Activated CD8-positive, alpha-beta memory T cell treated with anti-CD3 and anti-CD28 coated beads, Interleukin-2, amount 10 ng/mL, durations not matched to agents 7 days and 5 days (primary cell): ENCODE measurements around the gene ATP10D. TPM values are rescaled to one million over a fixed set of nuclear protein-coding genes. Genes with fewer than 3 reads are reported as not detected.

Source experiments
- ATAC-seq: fragments of 150-1000 bp; cut with Tn5 transposase; one replicate; pipeline ENCODE4 v1.10.0; 2021; ENCODE audit warnings: moderate library complexity
- CTCF ChIA-PET: fragments of 350-600 bp; sonication (Branson Sonifier 250); formaldehyde crosslinking; loops from one replicate; lab custom pipeline; 2021; ENCODE audit warnings: antibody characterized with exemption; lab: Charles Lee
- DNase-seq: peaks from one replicate; pipeline ENCODE4 v3.0.0-alpha.2; 2020
- H3K27ac Mint-ChIP-seq: one replicate; pipeline ENCODE4 v1.8.0; 2021; ENCODE audit warnings: mild to moderate bottlenecking, mixed read lengths
- H3K27me3 Mint-ChIP-seq: one replicate; pipeline ENCODE4 v1.8.0; 2021; ENCODE audit warnings: mixed read lengths
- H3K36me3 Mint-ChIP-seq: one replicate; pipeline ENCODE4 v1.8.0; 2021; ENCODE audit warnings: mild to moderate bottlenecking, mixed read lengths
- H3K4me1 Mint-ChIP-seq: one replicate; pipeline ENCODE4 v1.8.0; 2021; ENCODE audit warnings: mixed read lengths
- H3K4me3 Mint-ChIP-seq: one replicate; pipeline ENCODE4 v1.8.0; 2021; ENCODE audit warnings: mild to moderate bottlenecking, moderate library complexity, mixed read lengths
- H3K9me3 Mint-ChIP-seq: one replicate; pipeline ENCODE4 v1.8.0; 2022; ENCODE audit warnings: low read depth, mixed read lengths
- total RNA-seq, 2 experiments: library from RNA; stranded (reverse); gene quantifications; one replicate each; pipeline ENCODE4 v1.2.3, GENCODE V29; 2021

ATP10D gene
- total RNA-seq, 2 experiments from 2014 or later = 18.9 to 25.9 TPM

DNA sequence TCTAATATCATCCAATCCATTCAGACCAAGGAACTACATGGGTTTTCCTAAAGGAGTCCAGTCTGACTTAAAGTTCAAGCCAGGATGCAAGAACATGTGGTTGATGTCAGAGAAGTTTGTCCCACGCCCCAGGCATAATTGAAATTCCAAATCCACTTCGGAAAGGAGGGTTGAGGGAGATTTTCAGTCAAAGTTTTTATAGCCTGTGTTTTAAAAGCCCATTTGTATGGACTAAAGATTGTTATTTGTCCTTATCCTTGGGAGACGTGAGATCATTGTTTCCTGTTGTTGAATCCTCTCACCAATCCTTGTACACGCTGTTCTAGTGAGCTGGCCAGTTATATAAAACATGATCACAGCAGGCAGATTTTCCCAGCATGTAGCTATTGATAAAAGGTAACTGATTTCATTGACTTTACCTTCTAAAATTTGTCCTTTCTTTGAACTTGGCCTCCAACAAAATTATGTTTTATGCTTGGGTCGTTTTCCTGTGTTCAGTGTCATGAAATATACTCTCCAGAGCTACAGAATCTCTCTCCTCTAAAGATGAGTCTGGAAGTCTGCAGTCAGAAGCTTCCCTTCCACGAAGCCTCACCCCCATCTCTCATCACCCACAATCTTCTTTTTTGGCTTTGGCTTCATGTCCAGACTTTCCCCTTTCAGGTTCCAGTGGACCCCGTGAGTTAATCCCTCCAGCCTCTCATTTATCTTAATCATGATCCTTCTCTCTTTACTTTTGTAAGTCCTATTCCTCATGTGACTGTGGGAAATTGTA is 92.9 kb downstream of the ATP10D start:
- Mint-ChIP-seq H3K4me1 (no peaks in the 10 kb centered on the region), H3K4me3 (no peak overlapping the region), H3K27ac (no peak overlapping the region), H3K27me3 (no peaks in the 10 kb centered on the region), H3K36me3 (peaks cover 34% of the 10 kb centered on the region), H3K9me3 (no peaks in the 10 kb centered on the region)
- DNase-seq (no peak), ATAC-seq (no peak)
- CTCF ChIA-PET = no interaction called here

DNA sequence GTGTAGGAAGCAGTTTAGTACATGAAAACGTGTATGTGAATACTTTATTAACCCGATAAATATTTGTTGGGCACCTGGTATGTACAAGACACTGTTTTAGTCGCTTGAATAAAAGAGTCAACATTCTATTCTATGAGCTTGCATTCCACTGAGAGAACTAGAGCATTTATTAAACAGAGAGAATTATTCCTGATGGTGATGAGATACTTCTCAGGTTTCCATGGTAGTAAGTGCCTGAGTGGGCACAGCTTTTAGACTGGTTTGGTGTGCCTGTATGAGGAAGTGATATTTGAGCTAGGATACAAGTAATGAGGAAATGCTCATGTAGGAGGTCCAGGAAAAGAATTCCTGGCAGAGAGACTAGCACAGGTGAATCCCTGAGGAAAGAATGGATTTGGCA is 94.2 kb downstream of the ATP10D start:
- CTCF ChIA-PET = no interaction called here

GRCh38 chr4:47590325-47590724 is 105.2 kb downstream of the ATP10D start:
- Mint-ChIP-seq H3K27ac (no peak overlapping the region), H3K4me1 (peaks cover 3% of the 10 kb centered on the region), H3K36me3 (peaks cover 29% of the 10 kb centered on the region), H3K9me3 (no peaks in the 10 kb centered on the region), H3K27me3 (no peaks in the 10 kb centered on the region), H3K4me3 (no peak overlapping the region)
- CTCF ChIA-PET = no interaction called here
- ATAC-seq = no peak
- no peak for DNase-seq

More for the DNA sequence above, 94.2 kb downstream of the ATP10D start:
- Mint-ChIP-seq H3K27ac (no peak overlapping the region), H3K27me3 (no peaks in the 10 kb centered on the region), H3K4me1 (no peaks in the 10 kb centered on the region), H3K36me3 (peaks cover 34% of the 10 kb centered on the region), H3K9me3 (no peaks in the 10 kb centered on the region), H3K4me3 (no peak overlapping the region)
- DNase-seq (no peak), ATAC-seq (no peak)

- Mint-ChIP-seq H3K36me3 (no peaks in the 10 kb centered on the region), H3K4me1 (no peaks in the 10 kb centered on the region), H3K4me3 (no peak overlapping the region), H3K27ac (no peak overlapping the region), H3K9me3 (no peaks in the 10 kb centered on the region), H3K27me3 (no peaks in the 10 kb centered on the region)
- ATAC-seq (no peak), DNase-seq (no peak)
- CTCF ChIA-PET = no interaction called here
These were observed 112.6 kb downstream of the ATP10D start for GRCh38 chr4:47597696-47598095.

DNA sequence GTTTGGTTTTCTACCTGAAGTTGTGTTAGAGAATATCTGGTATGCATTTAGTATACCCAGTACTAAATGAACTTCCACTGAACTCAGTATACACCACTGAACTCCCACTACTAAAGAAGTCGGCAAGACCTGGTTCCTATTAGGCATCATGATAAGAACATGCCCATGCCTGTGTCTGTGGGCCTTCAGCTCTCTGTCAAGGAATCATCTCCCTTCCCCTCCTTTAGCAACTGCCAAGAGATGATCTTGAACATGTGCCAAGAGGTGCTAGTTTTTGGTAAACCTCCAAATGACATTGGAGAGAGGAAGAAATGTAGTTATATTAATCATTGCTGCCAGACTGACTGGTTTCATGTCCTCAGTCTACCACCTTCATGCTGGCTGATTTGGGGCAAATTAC is 113.2 kb downstream of the ATP10D start:
- H3K36me3 Mint-ChIP-seq = no peaks in the 10 kb centered on the region
- no peaks in the 10 kb centered on the region for H3K9me3 Mint-ChIP-seq
- ATAC-seq (no peak), DNase-seq (no peak)
- no peak overlapping the region for H3K27ac Mint-ChIP-seq
- no peak overlapping the region for H3K4me3 Mint-ChIP-seq
- no peaks in the 10 kb centered on the region for H3K27me3 Mint-ChIP-seq
- no peaks in the 10 kb centered on the region for H3K4me1 Mint-ChIP-seq
- CTCF ChIA-PET = no interaction called here

- Mint-ChIP-seq H3K4me3 (no peak overlapping the region), H3K4me1 (no peaks in the 10 kb centered on the region), H3K27ac (no peak overlapping the region), H3K9me3 (no peaks in the 10 kb centered on the region), H3K27me3 (no peaks in the 10 kb centered on the region), H3K36me3 (no peaks in the 10 kb centered on the region)
- CTCF ChIA-PET = no interaction called here
- ATAC-seq (no peak), DNase-seq (no peak)
These were observed 113.8 kb downstream of the ATP10D start for GRCh38 chr4:47598896-47599295.

- H3K4me3 Mint-ChIP-seq = no peak overlapping the region
- H3K36me3 Mint-ChIP-seq = no peaks in the 10 kb centered on the region
- no peak for DNase-seq
- CTCF ChIA-PET = no interaction called here
- no peak overlapping the region for H3K27ac Mint-ChIP-seq
- ATAC-seq = no peak
- H3K4me1 Mint-ChIP-seq = no peaks in the 10 kb centered on the region
- H3K9me3 Mint-ChIP-seq = peaks cover 2% of the 10 kb centered on the region
- H3K27me3 Mint-ChIP-seq = peaks cover 8% of the 10 kb centered on the region
These were observed 121.4 kb downstream of the ATP10D start for GRCh38 chr4:47606482-47606881.

- CTCF ChIA-PET = no interaction called here
- DNase-seq (no peak), ATAC-seq (no peak)
- Mint-ChIP-seq H3K36me3 (no peaks in the 10 kb centered on the region), H3K27me3 (peaks cover 6% of the 10 kb centered on the region), H3K27ac (no peak overlapping the region), H3K4me3 (no peak overlapping the region), H3K4me1 (no peaks in the 10 kb centered on the region), H3K9me3 (peaks cover 4% of the 10 kb centered on the region)
These were observed 127.3 kb downstream of the ATP10D start for GRCh38 chr4:47612116-47613023.

- Mint-ChIP-seq H3K9me3 (peaks cover 4% of the 10 kb centered on the region), H3K4me3 (no peak overlapping the region), H3K27me3 (peaks cover 3% of the 10 kb centered on the region), H3K4me1 (no peaks in the 10 kb centered on the region), H3K27ac (no peak overlapping the region), H3K36me3 (no peaks in the 10 kb centered on the region)
- ATAC-seq (no peak), DNase-seq (no peak)
- CTCF ChIA-PET = no interaction called here
These were observed 130.3 kb downstream of the ATP10D start for GRCh38 chr4:47615385-47615784.

GRCh38 chr4:47617607-47618006 is 132.5 kb downstream of the ATP10D start:
- Mint-ChIP-seq H3K27me3 (no peaks in the 10 kb centered on the region), H3K27ac (no peak overlapping the region), H3K36me3 (no peaks in the 10 kb centered on the region), H3K4me1 (no peaks in the 10 kb centered on the region), H3K4me3 (no peak overlapping the region), H3K9me3 (peaks cover 3% of the 10 kb centered on the region)
- no peak for DNase-seq
- CTCF ChIA-PET = no interaction called here
- ATAC-seq = no peak

DNA sequence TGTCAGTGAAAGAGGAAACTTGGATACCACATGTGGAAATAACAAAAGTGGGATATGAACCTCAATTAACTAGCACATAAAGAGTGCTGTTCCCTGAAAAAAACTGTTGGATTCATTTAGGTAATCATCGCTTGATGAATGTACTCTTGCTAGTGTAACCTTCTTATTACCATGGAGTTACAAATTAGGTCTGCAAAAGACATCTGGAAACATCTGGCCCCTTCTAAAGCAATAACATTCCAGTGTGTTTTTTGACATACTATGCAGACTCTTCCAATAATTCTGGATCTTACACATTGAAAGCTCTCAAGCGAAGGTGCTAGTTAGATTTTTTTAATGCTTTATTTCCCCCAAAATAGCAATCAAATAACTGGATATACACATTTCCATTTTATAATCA is 134.6 kb downstream of the ATP10D start:
- Mint-ChIP-seq H3K36me3 (no peaks in the 10 kb centered on the region), H3K4me1 (no peaks in the 10 kb centered on the region), H3K27me3 (no peaks in the 10 kb centered on the region), H3K9me3 (no peaks in the 10 kb centered on the region), H3K4me3 (no peak overlapping the region), H3K27ac (no peak overlapping the region)
- no peak for ATAC-seq
- no peak for DNase-seq
- CTCF ChIA-PET = no interaction called here

DNA sequence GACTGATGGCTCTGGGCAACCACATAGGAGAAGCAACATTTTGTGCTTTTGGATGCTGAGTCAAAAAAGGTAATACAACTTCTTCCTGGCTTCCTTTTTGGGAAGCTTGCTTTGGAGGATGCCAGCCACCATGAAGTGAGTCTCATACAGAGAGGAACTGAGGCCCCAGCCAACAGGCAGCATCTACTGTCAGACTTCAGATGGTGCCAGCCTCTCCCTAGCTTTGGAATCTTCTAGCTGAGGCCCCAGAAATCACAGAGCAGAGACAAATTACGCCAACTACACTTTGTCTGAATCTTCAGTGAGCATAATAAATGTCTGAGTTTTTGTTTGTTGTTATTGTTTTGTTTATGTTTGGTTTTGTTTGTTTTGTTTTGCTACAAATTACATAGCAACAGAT is 136.1 kb downstream of the ATP10D start:
- no peaks in the 10 kb centered on the region for H3K4me1 Mint-ChIP-seq
- ATAC-seq (no peak), DNase-seq (no peak)
- H3K4me3 Mint-ChIP-seq = no peak overlapping the region
- no peak overlapping the region for H3K27ac Mint-ChIP-seq
- H3K9me3 Mint-ChIP-seq = no peaks in the 10 kb centered on the region
- peaks cover 2% of the 10 kb centered on the region for H3K27me3 Mint-ChIP-seq
- H3K36me3 Mint-ChIP-seq = no peaks in the 10 kb centered on the region
- CTCF ChIA-PET = interaction anchor here (1.3 kb wide), 1 partner anchor 158 kb away, joined by 3 read pairs; the partner anchor contains the start of gene COMMD8

DNA sequence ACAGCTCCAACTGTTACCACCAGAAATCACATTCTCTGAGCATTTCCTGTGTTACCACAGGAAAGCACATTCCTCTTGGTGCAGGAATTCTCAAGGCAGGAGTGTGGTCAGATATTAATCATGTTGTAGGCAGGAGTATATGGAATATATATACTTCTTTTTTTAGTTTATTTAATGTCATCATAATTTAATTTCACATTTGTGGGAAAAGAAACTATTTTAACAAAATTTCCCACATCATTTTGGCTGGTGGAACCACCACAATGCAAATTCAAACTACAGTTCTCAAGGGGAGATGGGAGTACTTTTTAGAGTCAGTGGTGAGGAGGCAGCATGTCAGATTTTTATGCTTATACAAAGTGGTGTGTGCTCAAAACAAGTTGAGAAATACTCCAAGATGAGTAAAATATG is 139.0 kb downstream of the ATP10D start:
- Mint-ChIP-seq H3K27ac (no peak overlapping the region), H3K27me3 (peaks cover 2% of the 10 kb centered on the region), H3K4me1 (no peaks in the 10 kb centered on the region), H3K36me3 (no peaks in the 10 kb centered on the region), H3K9me3 (no peaks in the 10 kb centered on the region), H3K4me3 (no peak overlapping the region)
- CTCF ChIA-PET = no interaction called here
- ATAC-seq (no peak), DNase-seq (no peak)

GRCh38 chr4:47631161-47631560 is 146.1 kb downstream of the ATP10D start:
- H3K36me3 Mint-ChIP-seq = no peaks in the 10 kb centered on the region
- DNase-seq (no peak), ATAC-seq (no peak)
- CTCF ChIA-PET = no interaction called here
- no peak overlapping the region for H3K4me3 Mint-ChIP-seq
- H3K27me3 Mint-ChIP-seq = peaks cover 6% of the 10 kb centered on the region
- no peak overlapping the region for H3K27ac Mint-ChIP-seq
- H3K9me3 Mint-ChIP-seq = no peaks in the 10 kb centered on the region
- H3K4me1 Mint-ChIP-seq = no peaks in the 10 kb centered on the region
